ENCODE measurements around the gene ACTBL2.

The ACTBL2 gene

GRCh38 chr5:57445705-57446037, 36.9 kb downstream of the ACTBL2 start:
- Histone ChIP-seq H3K4me3 (ENCODE audit: low read length) (no peak overlapping the region), H3K4me1 (ENCODE audit: insufficient read depth, low read length) (no peaks in the 10 kb centered on the region), H3K36me3 (ENCODE audit: insufficient read depth, low read length) (no peaks in the 10 kb centered on the region), H3K27ac (ENCODE audit: low read depth, low read length) (no peak overlapping the region), H3K27me3 (ENCODE audit: insufficient read depth, low read length) (no peaks in the 10 kb centered on the region), H3K9ac (ENCODE audit: low read depth, low read length) (no peak overlapping the region), H3K9me3 (ENCODE audit: insufficient read depth, low read depth, low read length) (no peaks in the 10 kb centered on the region)
- 96% methylated on average over 4 of the region's 4 CpGs for WGBS

GRCh38 chr5:57445006-57445704, 37.5 kb downstream of the ACTBL2 start:
- Histone ChIP-seq H3K27ac (ENCODE audit: low read depth, low read length) (no peak overlapping the region), H3K27me3 (ENCODE audit: insufficient read depth, low read length) (no peaks in the 10 kb centered on the region), H3K36me3 (ENCODE audit: insufficient read depth, low read length) (no peaks in the 10 kb centered on the region), H3K4me1 (ENCODE audit: insufficient read depth, low read length) (no peaks in the 10 kb centered on the region), H3K4me3 (ENCODE audit: low read length) (no peak overlapping the region), H3K9ac (ENCODE audit: low read depth, low read length) (no peak overlapping the region), H3K9me3 (ENCODE audit: insufficient read depth, low read depth, low read length) (no peaks in the 10 kb centered on the region)
- 83% methylated on average over 4 of the region's 5 CpGs for WGBS

- Histone ChIP-seq H3K4me1 (ENCODE audit: insufficient read depth, low read length) (no peaks in the 10 kb centered on the region), H3K9me3 (ENCODE audit: insufficient read depth, low read depth, low read length) (no peaks in the 10 kb centered on the region), H3K9ac (ENCODE audit: low read depth, low read length) (no peak overlapping the region), H3K4me3 (ENCODE audit: low read length) (no peak overlapping the region), H3K27me3 (ENCODE audit: insufficient read depth, low read length) (no peaks in the 10 kb centered on the region), H3K27ac (ENCODE audit: low read depth, low read length) (no peak overlapping the region), H3K36me3 (ENCODE audit: insufficient read depth, low read length) (no peaks in the 10 kb centered on the region)
- 100% methylated on average over 2 of the region's 4 CpGs for WGBS
These were observed 40.4 kb downstream of the ACTBL2 start for GRCh38 chr5:57442080-57442839.

- H3K9me3 ChIP-seq (ENCODE audit: insufficient read depth, low read depth, low read length), result no peaks in the 10 kb centered on the region
- no peaks in the 10 kb centered on the region for H3K27me3 ChIP-seq (ENCODE audit: insufficient read depth, low read length)
- no peaks in the 10 kb centered on the region for H3K4me1 ChIP-seq (ENCODE audit: insufficient read depth, low read length)
- no peak overlapping the region for H3K9ac ChIP-seq (ENCODE audit: low read depth, low read length)
- WGBS, result 93% methylated on average over 2 of the region's 2 CpGs
- no peak overlapping the region for H3K4me3 ChIP-seq (ENCODE audit: low read length)
- H3K27ac ChIP-seq (ENCODE audit: low read depth, low read length), result no peak overlapping the region
- H3K36me3 ChIP-seq (ENCODE audit: insufficient read depth, low read length), result no peaks in the 10 kb centered on the region
These were observed 41.1 kb downstream of the ACTBL2 start for GRCh38 chr5:57441557-57441956.

GRCh38 chr5:57439601-57440000, 43.0 kb downstream of the ACTBL2 start:
- Histone ChIP-seq H3K9ac (ENCODE audit: low read depth, low read length) (no peak overlapping the region), H3K9me3 (ENCODE audit: insufficient read depth, low read depth, low read length) (no peaks in the 10 kb centered on the region), H3K27ac (ENCODE audit: low read depth, low read length) (no peak overlapping the region), H3K27me3 (ENCODE audit: insufficient read depth, low read length) (no peaks in the 10 kb centered on the region), H3K36me3 (ENCODE audit: insufficient read depth, low read length) (no peaks in the 10 kb centered on the region), H3K4me1 (ENCODE audit: insufficient read depth, low read length) (no peaks in the 10 kb centered on the region), H3K4me3 (ENCODE audit: low read length) (no peak overlapping the region)
- WGBS, result no CpG with 5 or more reads among the region's 2 CpGs

- Histone ChIP-seq H3K36me3 (ENCODE audit: insufficient read depth, low read length) (no peaks in the 10 kb centered on the region), H3K4me1 (ENCODE audit: insufficient read depth, low read length) (no peaks in the 10 kb centered on the region), H3K9ac (ENCODE audit: low read depth, low read length) (no peak overlapping the region), H3K4me3 (ENCODE audit: low read length) (no peak overlapping the region), H3K27ac (ENCODE audit: low read depth, low read length) (no peak overlapping the region), H3K27me3 (ENCODE audit: insufficient read depth, low read length) (no peaks in the 10 kb centered on the region), H3K9me3 (ENCODE audit: insufficient read depth, low read depth, low read length) (no peaks in the 10 kb centered on the region)
- 88% methylated on average over 6 of the region's 8 CpGs for WGBS
These were observed 44.4 kb downstream of the ACTBL2 start for GRCh38 chr5:57437976-57438805.

GRCh38 chr5:57436586-57436985, 46.0 kb downstream of the ACTBL2 start:
- no peaks in the 10 kb centered on the region for H3K36me3 ChIP-seq (ENCODE audit: insufficient read depth, low read length)
- no peaks in the 10 kb centered on the region for H3K9me3 ChIP-seq (ENCODE audit: insufficient read depth, low read depth, low read length)
- no peaks in the 10 kb centered on the region for H3K4me1 ChIP-seq (ENCODE audit: insufficient read depth, low read length)
- WGBS, result no CpG with 5 or more reads among the region's 1 CpG
- H3K4me3 ChIP-seq (ENCODE audit: low read length), result no peak overlapping the region
- H3K27ac ChIP-seq (ENCODE audit: low read depth, low read length), result no peak overlapping the region
- no peak overlapping the region for H3K9ac ChIP-seq (ENCODE audit: low read depth, low read length)
- H3K27me3 ChIP-seq (ENCODE audit: insufficient read depth, low read length), result no peaks in the 10 kb centered on the region

- 92% methylated on average over 1 of the region's 2 CpGs for WGBS
- H3K9me3 ChIP-seq (ENCODE audit: insufficient read depth, low read depth, low read length), result no peaks in the 10 kb centered on the region
- H3K27ac ChIP-seq (ENCODE audit: low read depth, low read length), result no peak overlapping the region
- H3K9ac ChIP-seq (ENCODE audit: low read depth, low read length), result no peak overlapping the region
- no peak overlapping the region for H3K4me3 ChIP-seq (ENCODE audit: low read length)
- H3K4me1 ChIP-seq (ENCODE audit: insufficient read depth, low read length), result no peaks in the 10 kb centered on the region
- no peaks in the 10 kb centered on the region for H3K27me3 ChIP-seq (ENCODE audit: insufficient read depth, low read length)
- no peaks in the 10 kb centered on the region for H3K36me3 ChIP-seq (ENCODE audit: insufficient read depth, low read length)
These were observed 46.9 kb downstream of the ACTBL2 start for GRCh38 chr5:57435701-57436134.

GRCh38 chr5:57434683-57435082, 47.9 kb downstream of the ACTBL2 start:
- H3K36me3 ChIP-seq (ENCODE audit: insufficient read depth, low read length), result no peaks in the 10 kb centered on the region
- no peaks in the 10 kb centered on the region for H3K4me1 ChIP-seq (ENCODE audit: insufficient read depth, low read length)
- H3K4me3 ChIP-seq (ENCODE audit: low read length), result no peak overlapping the region
- no peak overlapping the region for H3K9ac ChIP-seq (ENCODE audit: low read depth, low read length)
- H3K27me3 ChIP-seq (ENCODE audit: insufficient read depth, low read length), result no peaks in the 10 kb centered on the region
- no peaks in the 10 kb centered on the region for H3K9me3 ChIP-seq (ENCODE audit: insufficient read depth, low read depth, low read length)
- WGBS, result 83% methylated on average over 3 of the region's 3 CpGs
- H3K27ac ChIP-seq (ENCODE audit: low read depth, low read length), result no peak overlapping the region

- Histone ChIP-seq H3K36me3 (ENCODE audit: insufficient read depth, low read length) (no peaks in the 10 kb centered on the region), H3K9ac (ENCODE audit: low read depth, low read length) (no peak overlapping the region), H3K27me3 (ENCODE audit: insufficient read depth, low read length) (no peaks in the 10 kb centered on the region), H3K4me3 (ENCODE audit: low read length) (no peak overlapping the region), H3K4me1 (ENCODE audit: insufficient read depth, low read length) (no peaks in the 10 kb centered on the region), H3K27ac (ENCODE audit: low read depth, low read length) (no peak overlapping the region), H3K9me3 (ENCODE audit: insufficient read depth, low read depth, low read length) (no peaks in the 10 kb centered on the region)
- 88% methylated on average over 2 of the region's 2 CpGs for WGBS
These were observed 48.4 kb downstream of the ACTBL2 start for GRCh38 chr5:57434227-57434640.

- Histone ChIP-seq H3K9ac (ENCODE audit: low read depth, low read length) (no peak overlapping the region), H3K27me3 (ENCODE audit: insufficient read depth, low read length) (no peaks in the 10 kb centered on the region), H3K27ac (ENCODE audit: low read depth, low read length) (no peak overlapping the region), H3K4me1 (ENCODE audit: insufficient read depth, low read length) (no peaks in the 10 kb centered on the region), H3K9me3 (ENCODE audit: insufficient read depth, low read depth, low read length) (no peaks in the 10 kb centered on the region), H3K4me3 (ENCODE audit: low read length) (no peak overlapping the region), H3K36me3 (ENCODE audit: insufficient read depth, low read length) (no peaks in the 10 kb centered on the region)
- WGBS, result 88% methylated on average over 2 of the region's 2 CpGs
These were observed 49.7 kb downstream of the ACTBL2 start for GRCh38 chr5:57432876-57433275.

Data from HUES64 (cell line).